DND-41 (cell line): ENCODE data around the gene C7orf33.

ENCODE experiments used
- EZH2 ChIP-seq: IDR thresholded peaks from 3 replicates; pipeline ENCODE4 v1.6.1; 2012; ENCODE audit warnings: borderline replicate concordance, low read depth, mild to moderate bottlenecking, moderate library complexity, low read length, inconsistent platforms; ENCODE audit not compliant: severe bottlenecking
- TF ChIP-seq, protein P1 (sequence below): IDR thresholded peaks from 2 replicates; pipeline ENCODE4 v1.5.1; 2012; ENCODE audit warnings: borderline replicate concordance, low read length, moderate library complexity, mild to moderate bottlenecking; ENCODE audit not compliant: poor library complexity, severe bottlenecking; ENCODE audit errors: extremely low read depth

DNA sequence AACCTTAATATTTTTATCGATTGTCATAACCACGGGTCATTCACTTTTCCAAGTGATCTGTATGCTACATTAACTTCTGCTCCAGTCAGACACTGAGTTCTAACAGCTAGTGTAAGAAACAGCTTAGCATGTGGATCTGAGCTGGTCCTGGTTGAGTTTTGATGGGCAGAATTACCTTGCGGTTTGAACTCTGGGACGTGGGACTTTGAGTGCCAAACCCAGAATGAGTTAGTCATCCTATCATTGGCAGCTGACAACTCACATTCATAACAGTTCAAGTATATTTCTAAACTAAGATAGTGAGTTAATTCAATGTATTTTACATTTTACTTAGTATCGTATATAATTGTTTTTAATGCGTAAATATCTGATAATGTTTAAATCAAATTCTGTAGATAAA, 43.2 kb downstream of the C7orf33 start:
- TF ChIP-seq, protein P1, sequence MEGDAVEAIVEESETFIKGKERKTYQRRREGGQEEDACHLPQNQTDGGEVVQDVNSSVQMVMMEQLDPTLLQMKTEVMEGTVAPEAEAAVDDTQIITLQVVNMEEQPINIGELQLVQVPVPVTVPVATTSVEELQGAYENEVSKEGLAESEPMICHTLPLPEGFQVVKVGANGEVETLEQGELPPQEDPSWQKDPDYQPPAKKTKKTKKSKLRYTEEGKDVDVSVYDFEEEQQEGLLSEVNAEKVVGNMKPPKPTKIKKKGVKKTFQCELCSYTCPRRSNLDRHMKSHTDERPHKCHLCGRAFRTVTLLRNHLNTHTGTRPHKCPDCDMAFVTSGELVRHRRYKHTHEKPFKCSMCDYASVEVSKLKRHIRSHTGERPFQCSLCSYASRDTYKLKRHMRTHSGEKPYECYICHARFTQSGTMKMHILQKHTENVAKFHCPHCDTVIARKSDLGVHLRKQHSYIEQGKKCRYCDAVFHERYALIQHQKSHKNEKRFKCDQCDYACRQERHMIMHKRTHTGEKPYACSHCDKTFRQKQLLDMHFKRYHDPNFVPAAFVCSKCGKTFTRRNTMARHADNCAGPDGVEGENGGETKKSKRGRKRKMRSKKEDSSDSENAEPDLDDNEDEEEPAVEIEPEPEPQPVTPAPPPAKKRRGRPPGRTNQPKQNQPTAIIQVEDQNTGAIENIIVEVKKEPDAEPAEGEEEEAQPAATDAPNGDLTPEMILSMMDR = no peak
- no peak for TF ChIP-seq EZH2
